Lower lobe of right lung (tissue), 2 donors: ENCODE measurements around the gene OLFML3. TPM values are rescaled to one million over a fixed set of nuclear protein-coding genes. Genes with fewer than 3 reads are reported as not detected.

Source experiments
- ATAC-seq, 2 donors: fragments of 200-7000 bp; cut with Tn5 transposase; one replicate each; pipeline ENCODE4 v1.9.1; 2020 to 2022; ENCODE audit warnings: mild to moderate bottlenecking in 2 of 2, moderate library complexity in 2 of 2
- DNase-seq: peaks from one replicate; pipeline ENCODE4 v3.0.0-alpha.2; 2020
- H3K27ac ChIP-seq: fragments of 200-600 bp; one replicate; pipeline ENCODE4 v1.8.0; 2022
- H3K27me3 ChIP-seq: fragments of 200-600 bp; one replicate; pipeline ENCODE4 v1.8.0; 2022; ENCODE audit warnings: low read depth
- H3K36me3 ChIP-seq: fragments of 200-600 bp; one replicate; pipeline ENCODE4 v1.8.0; 2022; ENCODE audit warnings: mild to moderate bottlenecking
- H3K4me1 ChIP-seq: fragments of 200-600 bp; one replicate; pipeline ENCODE4 v1.8.0; 2022
- H3K4me3 ChIP-seq: fragments of 200-600 bp; one replicate; pipeline ENCODE4 v1.8.0; 2022; ENCODE audit warnings: mild to moderate bottlenecking
- H3K9me3 ChIP-seq: fragments of 200-600 bp; one replicate; pipeline ENCODE4 v1.8.0; 2022
- CTCF ChIP-seq: fragments of 200-600 bp; IDR thresholded peaks from one replicate; pipeline ENCODE4 v1.8.0; 2022; ENCODE audit warnings: antibody characterized with exemption, mild to moderate bottlenecking
- intact Hi-C: fragments of 100-400 bp; cut with DNase I; formaldehyde crosslinking; loops from one replicate; pipeline ENCODE4 v1.11.0; 2022
- total RNA-seq: library from RNA; stranded (reverse); fragmentation: NEBNext Ultra II Directional; extraction: Animal tissue kit (Norgen Biotek cat#: 25700); gene quantifications from one replicate; pipeline ENCODE4 v1.2.1, GENCODE V29; 2021
- donor health status: DM: no; HTN: yes; CAD: no; lungs with severe emphysema.

OLFML3 gene
- total RNA-seq, 1 donor from 2014 or later, result 38.9 TPM

GRCh38 chr1:113981962-113982931, 3.0 kb downstream of the OLFML3 start:
- Histone ChIP-seq H3K27me3 (no peaks in the 10 kb centered on the region), H3K4me3 (peak overlapping the region; percentile 45), H3K36me3 (no peaks in the 10 kb centered on the region), H3K9me3 (no peaks in the 10 kb centered on the region), H3K4me1 (peaks cover 47% of the 10 kb centered on the region), H3K27ac (peak overlapping the region; percentile 62)
- intact Hi-C loops, result no loop called here
- no peak for TF ChIP-seq CTCF
- DNase-seq, result no peak
- ATAC-seq, result peak; percentile 38 to 52

- Histone ChIP-seq H3K27me3 (no peaks in the 10 kb centered on the region), H3K9me3 (no peaks in the 10 kb centered on the region), H3K36me3 (no peaks in the 10 kb centered on the region), H3K27ac (peak overlapping the region; percentile 62), H3K4me3 (peak overlapping the region; percentile 39), H3K4me1 (peaks cover 47% of the 10 kb centered on the region)
- no peak for ATAC-seq
- no peak for DNase-seq
- intact Hi-C loops, result no loop called here
- TF ChIP-seq CTCF, result no peak
These were observed 3.7 kb downstream of the OLFML3 start for GRCh38 chr1:113982949-113983348.

GRCh38 chr1:113983391-113983790, 4.1 kb downstream of the OLFML3 start:
- no peak for ATAC-seq
- TF ChIP-seq CTCF, result no peak
- Histone ChIP-seq H3K4me3 (peak overlapping the region; percentile 39), H3K27ac (peak overlapping the region; percentile 62), H3K9me3 (no peaks in the 10 kb centered on the region), H3K4me1 (peaks cover 45% of the 10 kb centered on the region), H3K27me3 (no peaks in the 10 kb centered on the region), H3K36me3 (no peaks in the 10 kb centered on the region)
- intact Hi-C loops, result no loop called here
- DNase-seq, result no peak

- no peaks in the 10 kb centered on the region for H3K9me3 ChIP-seq
- H3K27me3 ChIP-seq, result no peaks in the 10 kb centered on the region
- no peak for TF ChIP-seq CTCF
- ATAC-seq (no peak), DNase-seq (no peak)
- no peaks in the 10 kb centered on the region for H3K36me3 ChIP-seq
- H3K27ac ChIP-seq, result peak overlapping the region; percentile 62
- intact Hi-C loops, result no loop called here
- H3K4me3 ChIP-seq, result no peak overlapping the region
- peaks cover 41% of the 10 kb centered on the region for H3K4me1 ChIP-seq
These were observed 4.6 kb downstream of the OLFML3 start for GRCh38 chr1:113983826-113984225.

- no peak for ATAC-seq
- H3K4me3 ChIP-seq, result no peak overlapping the region
- no peaks in the 10 kb centered on the region for H3K36me3 ChIP-seq
- no peaks in the 10 kb centered on the region for H3K27me3 ChIP-seq
- H3K27ac ChIP-seq, result peak overlapping the region; percentile 41
- no peaks in the 10 kb centered on the region for H3K9me3 ChIP-seq
- no peak for DNase-seq
- intact Hi-C loops, result no loop called here
- peaks cover 32% of the 10 kb centered on the region for H3K4me1 ChIP-seq
- TF ChIP-seq CTCF, result no peak
These were observed 5.4 kb downstream of the OLFML3 start for GRCh38 chr1:113984710-113985109.
